K562 (cell line): ENCODE results near the gene SLC38A7. TPM values are rescaled to one million over a fixed set of nuclear protein-coding genes. Genes with fewer than 3 reads are reported as not detected.

Experiments used
- ATAC-seq: fragments of 200-7000 bp; cut with Tn5 transposase; 3 replicates; pipeline ENCODE4 v1.9.1; 2020; ENCODE audit warnings: moderate library complexity
- BruUV-seq: library from RNA; stranded (reverse); fragments of 400-500 nt; replicated peaks from 2 replicates; lab custom pipeline; 2021; lab: Mats Ljungman, UMichigan
- CTCF ChIA-PET: fragments of 300-600 bp; formaldehyde crosslinking; extraction: SDS; loops from one replicate; lab custom pipeline; 2021; ENCODE audit warnings: low intra/inter-chr PET ratio; lab: Yijun Ruan, JAX
- POLR2A ChIA-PET: fragments of 300-600, 350-650 bp; sonication (Branson Sonifier 250); formaldehyde crosslinking; extraction: SDS; loops from one replicate; lab custom pipeline; 2021; ENCODE audit warnings: antibody characterized with exemption, inconsistent platforms; lab: Yijun Ruan, JAX
- DNase-seq, 4 experiments: peaks; one replicate each; pipeline versions ENCODE4 v3.0.0 to v3.0.0-alpha.2; 2011 to 2018; ENCODE audit warnings: low spot score in 3 of 4, mixed read lengths in 3 of 4; ENCODE audit errors: extremely low read depth in 1 of 4
- FAIRE-seq: peaks from 2 replicates; lab custom pipeline; 2011; peaks lifted over from hg19 to GRCh38; lab: Jason Lieb, UNC
- H2AFZ ChIP-seq: 2 replicates; pipeline ENCODE4 v1.6.0; 2011; ENCODE audit warnings: low read depth, low read length, control low read depth, inconsistent platforms
- H3K27ac ChIP-seq: fragments of 200-600 bp; 3 replicates; pipeline ENCODE4 v1.8.0; 2011; ENCODE audit warnings: low read depth, mild to moderate bottlenecking, control low read depth, inconsistent platforms, low read length, moderate library complexity, mixed read lengths; ENCODE audit errors: extremely low read depth
- H3K27me3 ChIP-seq, 2 experiments: fragments of 300-600 bp in 1 of 2; 2 replicates in 1 of 2; 3 replicates in 1 of 2; pipeline versions ENCODE4 v1.6.0 to v1.8.0; 2011; ENCODE audit warnings: inconsistent platforms in 2 of 2, low read length in 2 of 2, mild to moderate bottlenecking in 1 of 2, mixed read lengths in 1 of 2, moderate library complexity in 1 of 2; ENCODE audit not compliant: control insufficient read depth in 2 of 2, insufficient read depth in 2 of 2
- H3K36me3 ChIP-seq: fragments of 300-600 bp; 3 replicates; pipeline ENCODE4 v1.8.0; 2011; ENCODE audit warnings: mild to moderate bottlenecking, low read length, inconsistent platforms; ENCODE audit not compliant: control insufficient read depth, insufficient read depth
- H3K4me1 ChIP-seq, 2 experiments: fragments of 200-600 bp in 1 of 2; replicated peaks in 1 of 2; 2 replicates in 1 of 2; 3 replicates in 1 of 2; pipeline versions ENCODE4 v1.5.1 to v1.8.0; 2011; ENCODE audit warnings: inconsistent platforms in 2 of 2, low read length in 2 of 2, mild to moderate bottlenecking in 1 of 2, mixed read lengths in 1 of 2, moderate library complexity in 1 of 2; ENCODE audit not compliant: control insufficient read depth in 2 of 2, insufficient read depth in 2 of 2
- H3K4me2 ChIP-seq: 2 replicates; pipeline ENCODE4 v1.6.1; 2011; ENCODE audit warnings: low read length, control low read depth, inconsistent platforms, mixed read lengths; ENCODE audit not compliant: insufficient read depth
- H3K4me3 ChIP-seq: fragments of 200-600 bp; sonication (generic), shearing (Covaris generic); 2 replicates; pipeline ENCODE4 v1.5.1; 2016; ENCODE audit warnings: control low read depth, inconsistent platforms
- H3K79me2 ChIP-seq: fragments of 200-600 bp; 3 replicates; pipeline ENCODE4 v1.8.0; 2011; ENCODE audit warnings: low read length, inconsistent platforms; ENCODE audit not compliant: control insufficient read depth, insufficient read depth
- H3K9ac ChIP-seq, 2 experiments: 2 replicates each; pipeline versions ENCODE4 v1.6.0 to v1.6.1; 2011; ENCODE audit warnings: low read depth in 2 of 2, low read length in 2 of 2, control low read depth in 1 of 2, inconsistent platforms in 1 of 2, mild to moderate bottlenecking in 1 of 2, mixed read lengths in 1 of 2; ENCODE audit not compliant: insufficient read depth in 1 of 2
- H3K9me1 ChIP-seq: one replicate; pipeline ENCODE4 v1.6.0; 2011; ENCODE audit warnings: inconsistent platforms, mild to moderate bottlenecking, low read length, moderate library complexity; ENCODE audit not compliant: control insufficient read depth, insufficient read depth
- H3K9me3 ChIP-seq: replicated peaks from 2 replicates; pipeline ENCODE4 v1.5.1; 2011; ENCODE audit warnings: low read depth, low read length, inconsistent platforms; ENCODE audit not compliant: control insufficient read depth, insufficient read depth
- H4K20me1 ChIP-seq: replicated peaks from 2 replicates; pipeline ENCODE4 v1.6.1; 2011; ENCODE audit warnings: low read length, inconsistent platforms, mixed read lengths; ENCODE audit not compliant: control insufficient read depth, insufficient read depth
- NBN ChIP-seq: fragments of 450-650 bp; IDR thresholded peaks from 2 replicates; pipeline ENCODE4 v1.6.1; 2016; ENCODE audit warnings: low read depth, mild to moderate bottlenecking
- NFXL1 ChIP-seq: fragments of 450-650 bp; formaldehyde crosslinking; IDR thresholded peaks from 2 replicates; pipeline ENCODE4 v1.4.0; 2021; ENCODE audit warnings: mild to moderate bottlenecking
- PCBP1 ChIP-seq: fragments of 200-400 bp; formaldehyde crosslinking; IDR thresholded peaks from 2 replicates; pipeline ENCODE4 v1.6.1; 2018; ENCODE audit warnings: mild to moderate bottlenecking, low read depth, low read length; ENCODE audit not compliant: poor library complexity, severe bottlenecking
- THRAP3 ChIP-seq: fragments of 450-650 bp; IDR thresholded peaks from 2 replicates; pipeline ENCODE4 v1.6.1; 2016; ENCODE audit warnings: mild to moderate bottlenecking, inconsistent platforms, borderline replicate concordance
- ZFP1 ChIP-seq: fragments of 450-650 bp; formaldehyde crosslinking; IDR thresholded peaks from 2 replicates; pipeline ENCODE4 v1.4.0; 2020; ENCODE audit warnings: mild to moderate bottlenecking, mixed read lengths
- ZNF184 ChIP-seq: sonication (generic); formaldehyde crosslinking; IDR thresholded peaks from 2 replicates; pipeline ENCODE4 v1.5.0; 2020; ENCODE audit warnings: missing genetic modification reagents
- WGBS: fragments of 100-300 bp; shearing (Covaris generic); methylation state at CpG from one replicate; pipeline ENCODE4 v1.1.6; 2016; ENCODE audit warnings: low coverage, mixed read lengths; ENCODE audit not compliant: insufficient coverage; ENCODE audit errors: missing lambda C conversion rate; 5-methylcytosine and 5-hydroxymethylcytosine counted together
- in situ Hi-C: fragments of 300-500 bp; cut with MboI; formaldehyde crosslinking; loops from 4 replicates; pipeline ENCODE4 v1.15.0; 2018; ENCODE audit warnings: inconsistent platforms, mixed read lengths
- intact Hi-C: fragments of 100-400 bp; cut with micrococcal nuclease; formaldehyde crosslinking; loops from 2 replicates; pipeline ENCODE4 v1.14.2; 2022
- polyA plus RNA-seq, 8 experiments: library from polyadenylated mRNA; depleted of rRNA in 4 of 8; stranded (reverse) in 5 of 8; unstranded in 3 of 8; fragments of >200 nt; fragmentation: Nextera tagmentation in 2 of 8; fragmentation: Illumina TruSeq in 1 of 8; extraction: Ambion mirVana in 2 of 8; extraction: Trizol in 1 of 8; gene quantifications; 2 replicates each; pipeline versions ENCODE4 v1.2.1 to v1.2.3, GENCODE V29; 2011 to 2014; ENCODE audit warnings: inconsistent platforms in 1 of 8, missing spikeins in 1 of 8
- total RNA-seq, 7 experiments: library from RNA; depleted of rRNA in 6 of 7; stranded (reverse); fragments of >200 nt in 6 of 7; fragmentation: Illumina TruSeq in 2 of 7; extraction: Trizol in 2 of 7; gene quantifications; 2 replicates each; pipeline versions ENCODE4 v1.2.1 to v1.2.3, GENCODE V29; 2011 to 2021; ENCODE audit warnings: low replicate concordance in 1 of 7
- TF ChIP-seq, protein P1 (sequence below), 2 experiments: fragments of 250-450 bp in 1 of 2; fragments of 450-650 bp in 1 of 2; sonication (Bioruptor Pico) in 1 of 2; IDR thresholded peaks; 2 replicates each; pipeline versions ENCODE4 v1.6.1 to v1.8.0; 2016 to 2021; ENCODE audit warnings: mild to moderate bottlenecking in 2 of 2, moderate library complexity in 2 of 2, missing compliant biosample characterization in 1 of 2, missing genetic modification characterization in 1 of 2
- TF ChIP-seq, protein P2 (sequence below), 2 experiments: fragments of 450-650 bp; formaldehyde crosslinking in 1 of 2; IDR thresholded peaks; 2 replicates each; pipeline versions ENCODE4 v1.4.0 to v1.6.1; 2014 to 2020; ENCODE audit warnings: mild to moderate bottlenecking in 2 of 2, borderline replicate concordance in 1 of 2, low read depth in 1 of 2
- TF ChIP-seq, protein P3 (sequence below): sonication (generic); formaldehyde crosslinking; IDR thresholded peaks from 2 replicates; pipeline ENCODE4 v1.8.0; 2022; ENCODE audit warnings: mild to moderate bottlenecking, missing genetic modification reagents, borderline replicate concordance
- TF ChIP-seq, protein P4 (sequence below): sonication (generic); formaldehyde crosslinking; IDR thresholded peaks from 2 replicates; pipeline ENCODE4 v1.8.1; 2022; ENCODE audit warnings: missing genetic modification reagents

The SLC38A7 gene
- total and polyA plus RNA-seq, 9 of the 15 experiments (the other 6 are each of a cell fraction or from before 2014, with no cell fraction given), result 2.7 to 12.2 (median 6.5) TPM

DNA sequence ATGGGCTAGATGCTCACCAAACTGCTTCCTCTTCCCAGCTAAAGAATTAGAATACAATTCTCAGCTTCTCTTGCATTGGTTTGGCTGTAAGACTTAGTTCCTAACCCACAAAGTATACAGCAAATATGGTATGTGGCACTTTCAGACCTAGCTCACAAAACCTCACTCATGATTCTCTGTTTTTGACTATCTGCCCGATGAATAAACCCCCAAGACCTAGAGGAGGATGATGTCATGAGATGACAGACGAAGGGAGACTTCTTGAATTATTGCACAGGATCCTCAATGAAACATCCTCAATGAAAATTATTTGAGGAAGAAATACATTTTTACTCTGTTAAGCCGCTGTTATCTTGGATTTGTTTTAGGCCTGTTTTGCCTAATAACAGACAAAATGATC is 69.3 kb downstream of the SLC38A7 start:
- in situ Hi-C loops, result no loop called here
- no peak for FAIRE-seq
- no peak for TF ChIP-seq NFXL1
- TF ChIP-seq THRAP3, result no peak
- no peak for TF ChIP-seq ZNF184
- TF ChIP-seq, protein P1, sequence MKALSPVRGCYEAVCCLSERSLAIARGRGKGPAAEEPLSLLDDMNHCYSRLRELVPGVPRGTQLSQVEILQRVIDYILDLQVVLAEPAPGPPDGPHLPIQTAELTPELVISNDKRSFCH (CRISPR knock-in tag; IDR thresholded peaks at IDR 0.05), result no peak
- TF ChIP-seq, protein P1 (tag; IDR thresholded peaks at IDR 0.05), result no peak
- no peak for TF ChIP-seq ZFP1 (CRISPR knock-in tag)
- TF ChIP-seq, protein P2, sequence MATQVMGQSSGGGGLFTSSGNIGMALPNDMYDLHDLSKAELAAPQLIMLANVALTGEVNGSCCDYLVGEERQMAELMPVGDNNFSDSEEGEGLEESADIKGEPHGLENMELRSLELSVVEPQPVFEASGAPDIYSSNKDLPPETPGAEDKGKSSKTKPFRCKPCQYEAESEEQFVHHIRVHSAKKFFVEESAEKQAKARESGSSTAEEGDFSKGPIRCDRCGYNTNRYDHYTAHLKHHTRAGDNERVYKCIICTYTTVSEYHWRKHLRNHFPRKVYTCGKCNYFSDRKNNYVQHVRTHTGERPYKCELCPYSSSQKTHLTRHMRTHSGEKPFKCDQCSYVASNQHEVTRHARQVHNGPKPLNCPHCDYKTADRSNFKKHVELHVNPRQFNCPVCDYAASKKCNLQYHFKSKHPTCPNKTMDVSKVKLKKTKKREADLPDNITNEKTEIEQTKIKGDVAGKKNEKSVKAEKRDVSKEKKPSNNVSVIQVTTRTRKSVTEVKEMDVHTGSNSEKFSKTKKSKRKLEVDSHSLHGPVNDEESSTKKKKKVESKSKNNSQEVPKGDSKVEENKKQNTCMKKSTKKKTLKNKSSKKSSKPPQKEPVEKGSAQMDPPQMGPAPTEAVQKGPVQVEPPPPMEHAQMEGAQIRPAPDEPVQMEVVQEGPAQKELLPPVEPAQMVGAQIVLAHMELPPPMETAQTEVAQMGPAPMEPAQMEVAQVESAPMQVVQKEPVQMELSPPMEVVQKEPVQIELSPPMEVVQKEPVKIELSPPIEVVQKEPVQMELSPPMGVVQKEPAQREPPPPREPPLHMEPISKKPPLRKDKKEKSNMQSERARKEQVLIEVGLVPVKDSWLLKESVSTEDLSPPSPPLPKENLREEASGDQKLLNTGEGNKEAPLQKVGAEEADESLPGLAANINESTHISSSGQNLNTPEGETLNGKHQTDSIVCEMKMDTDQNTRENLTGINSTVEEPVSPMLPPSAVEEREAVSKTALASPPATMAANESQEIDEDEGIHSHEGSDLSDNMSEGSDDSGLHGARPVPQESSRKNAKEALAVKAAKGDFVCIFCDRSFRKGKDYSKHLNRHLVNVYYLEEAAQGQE (IDR thresholded peaks at IDR 0.05; ENCODE audit: borderline replicate concordance), result no peak
- TF ChIP-seq, protein P2 (CRISPR knock-in tag; IDR thresholded peaks at IDR 0.05; ENCODE audit: low read depth), result no peak
- TF ChIP-seq, protein P3, sequence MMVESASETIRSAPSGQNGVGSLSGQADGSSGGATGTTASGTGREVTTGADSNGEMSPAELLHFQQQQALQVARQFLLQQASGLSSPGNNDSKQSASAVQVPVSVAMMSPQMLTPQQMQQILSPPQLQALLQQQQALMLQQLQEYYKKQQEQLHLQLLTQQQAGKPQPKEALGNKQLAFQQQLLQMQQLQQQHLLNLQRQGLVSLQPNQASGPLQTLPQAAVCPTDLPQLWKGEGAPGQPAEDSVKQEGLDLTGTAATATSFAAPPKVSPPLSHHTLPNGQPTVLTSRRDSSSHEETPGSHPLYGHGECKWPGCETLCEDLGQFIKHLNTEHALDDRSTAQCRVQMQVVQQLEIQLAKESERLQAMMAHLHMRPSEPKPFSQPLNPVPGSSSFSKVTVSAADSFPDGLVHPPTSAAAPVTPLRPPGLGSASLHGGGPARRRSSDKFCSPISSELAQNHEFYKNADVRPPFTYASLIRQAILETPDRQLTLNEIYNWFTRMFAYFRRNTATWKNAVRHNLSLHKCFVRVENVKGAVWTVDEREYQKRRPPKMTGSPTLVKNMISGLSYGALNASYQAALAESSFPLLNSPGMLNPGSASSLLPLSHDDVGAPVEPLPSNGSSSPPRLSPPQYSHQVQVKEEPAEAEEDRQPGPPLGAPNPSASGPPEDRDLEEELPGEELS (CRISPR knock-in tag), result no peak
- TF ChIP-seq, protein P4, sequence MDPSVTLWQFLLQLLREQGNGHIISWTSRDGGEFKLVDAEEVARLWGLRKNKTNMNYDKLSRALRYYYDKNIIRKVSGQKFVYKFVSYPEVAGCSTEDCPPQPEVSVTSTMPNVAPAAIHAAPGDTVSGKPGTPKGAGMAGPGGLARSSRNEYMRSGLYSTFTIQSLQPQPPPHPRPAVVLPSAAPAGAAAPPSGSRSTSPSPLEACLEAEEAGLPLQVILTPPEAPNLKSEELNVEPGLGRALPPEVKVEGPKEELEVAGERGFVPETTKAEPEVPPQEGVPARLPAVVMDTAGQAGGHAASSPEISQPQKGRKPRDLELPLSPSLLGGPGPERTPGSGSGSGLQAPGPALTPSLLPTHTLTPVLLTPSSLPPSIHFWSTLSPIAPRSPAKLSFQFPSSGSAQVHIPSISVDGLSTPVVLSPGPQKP (CRISPR knock-in tag), result no peak
- no peak for TF ChIP-seq PCBP1
- no peak for TF ChIP-seq NBN

More for the DNA sequence above, 69.3 kb downstream of the SLC38A7 start:
- H3K4me3 ChIP-seq, result no peak overlapping the region
- peaks cover 94% of the 10 kb centered on the region for H3K79me2 ChIP-seq
- ChIA-PET CTCF (no interaction called here), POLR2A (no interaction called here)
- no peaks in the 10 kb centered on the region; a peak in 1 of 5 replicates for H3K4me1 ChIP-seq
- H4K20me1 ChIP-seq, result peaks cover 3% of the 10 kb centered on the region; the same call in 1 of the 2 replicates
- WGBS, result 33% methylated on average over 2 of the region's 3 CpGs
- no peak overlapping the region for H3K4me2 ChIP-seq
- peaks cover 49% of the 10 kb centered on the region for H3K36me3 ChIP-seq
- H3K27ac ChIP-seq, result no peak overlapping the region
- H3K9me3 ChIP-seq, result no peaks in the 10 kb centered on the region
- H3K27me3 ChIP-seq, result no peaks in the 10 kb centered on the region
- no peak overlapping the region for H2AFZ ChIP-seq
- no TSS peak for BruUV-seq
- H3K9me1 ChIP-seq, result no peaks in the 10 kb centered on the region
- intact Hi-C loops, result no loop called here
- ATAC-seq (no peak), DNase-seq (no peak)
- no peak overlapping the region for H3K9ac ChIP-seq
